Liver (tissue), 9 donors: ENCODE results near the gene CCDC196. TPM values are rescaled to one million over a fixed set of nuclear protein-coding genes. Genes with fewer than 3 reads are reported as not detected.

ENCODE experiments used
- DNase-seq: peaks from one replicate; pipeline ENCODE4 v3.0.0-alpha.2; 2017; ENCODE audit warnings: low spot score
- H3K27ac ChIP-seq, 2 donors: one replicate each; pipeline ENCODE4 v1.7.0; 2013; ENCODE audit warnings: inconsistent platforms in 2 of 2, low read length in 2 of 2, control low read depth in 1 of 2, low read depth in 1 of 2, mild to moderate bottlenecking in 1 of 2
- H3K27me3 ChIP-seq, 4 donors: one replicate each; pipeline versions ENCODE4 v1.6.1 to v1.7.0; 2013; ENCODE audit warnings: low read length in 3 of 4, inconsistent platforms in 1 of 4, mild to moderate bottlenecking in 1 of 4, moderate library complexity in 1 of 4; ENCODE audit not compliant: control insufficient read depth in 4 of 4, insufficient read depth in 4 of 4
- H3K36me3 ChIP-seq, 4 donors: one replicate each; pipeline versions ENCODE4 v1.6.1 to v1.7.0; 2013; ENCODE audit warnings: low read length in 3 of 4, mild to moderate bottlenecking in 3 of 4, low read depth in 1 of 4, moderate library complexity in 1 of 4; ENCODE audit not compliant: control insufficient read depth in 4 of 4, insufficient read depth in 3 of 4
- H3K4me1 ChIP-seq, 4 donors: one replicate each; pipeline versions ENCODE4 v1.6.1 to v1.7.0; 2013; ENCODE audit warnings: low read length in 3 of 4, mild to moderate bottlenecking in 3 of 4, moderate library complexity in 1 of 4; ENCODE audit not compliant: control insufficient read depth in 4 of 4, insufficient read depth in 4 of 4
- H3K4me3 ChIP-seq, 3 donors: one replicate each; pipeline versions ENCODE4 v1.6.1 to v1.7.0; 2013; ENCODE audit warnings: low read length in 3 of 3, control low read depth in 1 of 3, low read depth in 1 of 3, mild to moderate bottlenecking in 1 of 3
- H3K9ac ChIP-seq, 2 donors: one replicate each; pipeline ENCODE4 v1.7.0; 2013; ENCODE audit warnings: low read length in 2 of 2, mild to moderate bottlenecking in 2 of 2, moderate library complexity in 2 of 2, control low read depth in 1 of 2, low read depth in 1 of 2
- H3K9me3 ChIP-seq, 4 donors: one replicate each; pipeline versions ENCODE4 v1.6.1 to v1.7.0; 2013; ENCODE audit warnings: low read length in 3 of 4; ENCODE audit not compliant: control insufficient read depth in 4 of 4
- EGR1 ChIP-seq, 2 donors: IDR thresholded peaks; 2 replicates each; pipeline ENCODE4 v1.6.1; 2016 to 2018; ENCODE audit warnings: antibody characterized with exemption in 2 of 2, low read depth in 2 of 2
- FOXA1 ChIP-seq: IDR thresholded peaks from 2 replicates; pipeline ENCODE4 v1.6.1; 2016; ENCODE audit warnings: antibody characterized with exemption
- GABPA ChIP-seq, 2 donors: IDR thresholded peaks in 1 of 2; conservative IDR thresholded peaks in 1 of 2; 2 replicates each; pipeline ENCODE4 v1.6.1; 2016; ENCODE audit warnings: antibody characterized with exemption in 2 of 2, mild to moderate bottlenecking in 1 of 2, moderate library complexity in 1 of 2
- HNF4G ChIP-seq: IDR thresholded peaks from 2 replicates; pipeline ENCODE4 v1.6.1; 2016; ENCODE audit warnings: antibody characterized with exemption
- JUND ChIP-seq, 2 donors: IDR thresholded peaks; 2 replicates each; pipeline ENCODE4 v1.6.1; 2016; ENCODE audit warnings: antibody characterized with exemption in 2 of 2
- NR2F2 ChIP-seq: IDR thresholded peaks from 2 replicates; pipeline ENCODE4 v1.6.1; 2016; ENCODE audit warnings: antibody characterized with exemption
- RAD21 ChIP-seq, 2 donors: IDR thresholded peaks; 2 replicates each; pipeline ENCODE4 v1.6.1; 2016; ENCODE audit warnings: antibody characterized with exemption in 2 of 2, mild to moderate bottlenecking in 2 of 2
- REST ChIP-seq: IDR thresholded peaks from 2 replicates; pipeline ENCODE4 v1.6.1; 2016; ENCODE audit warnings: antibody characterized with exemption, mild to moderate bottlenecking
- RXRA ChIP-seq, 2 donors: IDR thresholded peaks; 2 replicates each; pipeline ENCODE4 v1.6.1; 2017 to 2018; ENCODE audit warnings: antibody characterized with exemption in 2 of 2, mild to moderate bottlenecking in 1 of 2
- SP1 ChIP-seq: IDR thresholded peaks from 2 replicates; pipeline ENCODE4 v1.6.1; 2018; ENCODE audit warnings: antibody characterized with exemption, mild to moderate bottlenecking
- TAF1 ChIP-seq: conservative IDR thresholded peaks from 2 replicates; pipeline ENCODE4 v1.6.1; 2016; ENCODE audit warnings: antibody characterized with exemption, mild to moderate bottlenecking
- YY1 ChIP-seq: IDR thresholded peaks from 2 replicates; pipeline ENCODE4 v1.6.1; 2016; ENCODE audit warnings: antibody characterized with exemption, mild to moderate bottlenecking
- ZBTB33 ChIP-seq: IDR thresholded peaks from 2 replicates; pipeline ENCODE4 v1.6.1; 2016; ENCODE audit warnings: antibody characterized with exemption
- WGBS: extraction: QIAGEN DNeasy Blood & Tissue Kit; methylation state at CpG from one replicate; pipeline ENCODE4 v1.1.7; 2013; 5-methylcytosine and 5-hydroxymethylcytosine counted together
- polyA plus RNA-seq, 2 donors: library from polyadenylated mRNA; stranded (reverse) in 1 of 2; unstranded in 1 of 2; fragments of 200-250 nt in 1 of 2; fragments of >200 nt in 1 of 2; fragmentation: Nextera tagmentation in 1 of 2; extraction: Ambion mirVana in 1 of 2; gene quantifications; one replicate each; pipeline versions ENCODE4 v1.2.1 to v1.2.3, GENCODE V29; 2013 to 2015
- total RNA-seq, 2 donors: library from RNA; depleted of rRNA; stranded (reverse); fragments of >200 nt; gene quantifications; one replicate each; pipeline ENCODE4 v1.2.3, GENCODE V29; 2014
- TF ChIP-seq, protein P1 (sequence below): IDR thresholded peaks from 2 replicates; pipeline ENCODE4 v1.6.1; 2016; ENCODE audit warnings: antibody characterized with exemption
- TF ChIP-seq, protein P2 (sequence below): IDR thresholded peaks from 2 replicates; pipeline ENCODE4 v1.6.1; 2016; ENCODE audit warnings: antibody characterized with exemption
- donor health status: healthy.
- donor health status: healthy.
- donor health status: healthy.
- donor health status: healthy.
- donor health status: healthy.

CCDC196 gene, protein sequence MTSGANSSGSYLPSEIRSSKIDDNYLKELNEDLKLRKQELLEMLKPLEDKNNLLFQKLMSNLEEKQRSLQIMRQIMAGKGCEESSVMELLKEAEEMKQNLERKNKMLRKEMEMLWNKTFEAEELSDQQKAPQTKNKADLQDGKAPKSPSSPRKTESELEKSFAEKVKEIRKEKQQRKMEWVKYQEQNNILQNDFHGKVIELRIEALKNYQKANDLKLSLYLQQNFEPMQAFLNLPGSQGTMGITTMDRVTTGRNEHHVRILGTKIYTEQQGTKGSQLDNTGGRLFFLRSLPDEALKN
- 1 to 10 TPM in 1 of 2 donors, not detected in 1; 5.4 TPM for total RNA-seq
- 10 to 100 TPM in 1 of 2 donors, 1 to 10 TPM in 1; 5.7 to 11.4 TPM for polyA plus RNA-seq

DNA sequence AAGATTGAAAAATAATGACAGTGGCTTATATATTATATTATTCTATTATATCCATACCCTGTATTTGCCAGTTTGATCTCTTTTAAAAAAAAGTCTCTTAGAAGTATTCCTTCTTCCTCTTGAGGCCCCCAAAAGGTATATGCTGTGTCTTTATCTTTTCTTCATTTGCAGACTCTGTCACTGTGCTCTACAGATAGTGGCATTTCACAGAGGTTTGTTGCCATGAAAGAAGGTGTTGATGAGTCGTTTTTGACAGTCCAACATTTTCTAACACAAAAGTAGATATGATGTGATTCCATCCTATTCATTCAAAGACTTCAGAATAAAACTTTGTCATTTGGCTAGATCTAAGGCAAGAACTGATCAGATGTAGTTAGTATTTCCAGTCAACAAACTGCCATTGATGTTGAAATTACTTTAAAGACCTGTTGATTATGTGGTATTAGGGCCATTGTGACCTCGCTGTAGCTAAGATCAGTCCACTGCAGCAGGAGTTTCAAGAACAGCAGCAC, at the start of gene CCDC196:
Gene CCDC196, plus strand, starts transcription at position 462 of the 512 bp plus-strand sequence. CDS start 132 bp downstream, outside the sequence.
- Histone ChIP-seq H3K4me1 (peaks cover 13 to 42% (median 36%) of the 10 kb centered on the region in 4 donors), H3K27ac (no peak within 1 kb of the TSS), H3K27me3 (no peaks in the 10 kb centered on the region), H3K9ac (no peak within 1 kb of the TSS), H3K36me3 (no peaks in the 10 kb centered on the region), H3K4me3 (no peak within 1 kb of the TSS), H3K9me3 (no peaks in the 10 kb centered on the region)
- no peak for DNase-seq
- TF ChIP-seq REST = no peak
- TF ChIP-seq SP1 = no peak
- TF ChIP-seq, protein P1, sequence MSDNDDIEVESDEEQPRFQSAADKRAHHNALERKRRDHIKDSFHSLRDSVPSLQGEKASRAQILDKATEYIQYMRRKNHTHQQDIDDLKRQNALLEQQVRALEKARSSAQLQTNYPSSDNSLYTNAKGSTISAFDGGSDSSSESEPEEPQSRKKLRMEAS = no peak
- no peak for TF ChIP-seq NR2F2
- 87% methylated on average over 2 of the region's 2 CpGs for WGBS

DNA sequence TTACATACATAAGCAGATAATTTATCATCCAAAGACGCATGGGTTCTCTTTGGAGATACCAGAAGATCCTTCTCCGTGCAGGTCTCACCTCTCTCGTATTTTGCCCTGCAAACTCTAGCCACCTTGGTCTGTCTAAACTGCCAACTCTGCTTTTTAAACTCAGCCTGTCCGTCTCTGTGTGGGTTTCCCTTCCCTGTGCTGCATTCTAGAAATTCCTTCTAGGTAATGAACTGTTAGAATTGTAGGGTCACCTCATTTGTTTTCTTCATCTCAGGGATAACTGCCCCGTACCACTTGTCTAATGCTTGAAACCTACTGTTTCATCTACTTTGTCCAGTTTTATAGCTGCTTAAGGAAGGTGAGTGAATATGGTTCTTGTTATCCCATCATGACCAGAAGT, 45.4 kb upstream of the CCDC196 start:
- H3K9me3 ChIP-seq = peaks cover 0 to 7% (median 2%) of the 10 kb centered on the region in 4 donors
- no peak for DNase-seq
- H3K4me1 ChIP-seq = no peaks in the 10 kb centered on the region
- no peak overlapping the region for H3K4me3 ChIP-seq
- H3K27ac ChIP-seq = no peak overlapping the region
- WGBS = 93% methylated on average over 5 of the region's 5 CpGs
- no peaks in the 10 kb centered on the region for H3K27me3 ChIP-seq
- H3K36me3 ChIP-seq = no peaks in the 10 kb centered on the region
- TF ChIP-seq GABPA (IDR thresholded peaks at IDR 0.05 in 1 of 2, conservative IDR thresholded peaks at IDR 0.05 in 1 of 2) (no peak), HNF4G (no peak), NR2F2 (no peak)
- H3K9ac ChIP-seq = no peak overlapping the region

GRCh38 chr14:66442953-66443571, 43.1 kb upstream of the CCDC196 start:
- Histone ChIP-seq H3K4me1 (no peaks in the 10 kb centered on the region), H3K27me3 (no peaks in the 10 kb centered on the region), H3K27ac (no peak overlapping the region), H3K9ac (no peak overlapping the region), H3K9me3 (peaks cover 0 to 7% (median under 1%) of the 10 kb centered on the region in 4 donors), H3K36me3 (no peaks in the 10 kb centered on the region), H3K4me3 (no peak overlapping the region)
- 81% methylated on average over 4 of the region's 4 CpGs for WGBS
- no peak for DNase-seq
- TF ChIP-seq EGR1 (IDR thresholded peaks at IDR 0.05; ENCODE audit: low read depth in 2 of 2) (no peak), ZBTB33 (no peak), NR2F2 (no peak), GABPA (IDR thresholded peaks at IDR 0.05 in 1 of 2, conservative IDR thresholded peaks at IDR 0.05 in 1 of 2) (no peak), FOXA1 (no peak), YY1 (no peak), RXRA (IDR thresholded peaks at IDR 0.05) (no peak), RAD21 (IDR thresholded peaks at IDR 0.05) (no peak), REST (no peak), SP1 (no peak), TAF1 (no peak), JUND (IDR thresholded peaks at IDR 0.05) (no peak)
- TF ChIP-seq, protein P1 = no peak
- TF ChIP-seq, protein P2, sequence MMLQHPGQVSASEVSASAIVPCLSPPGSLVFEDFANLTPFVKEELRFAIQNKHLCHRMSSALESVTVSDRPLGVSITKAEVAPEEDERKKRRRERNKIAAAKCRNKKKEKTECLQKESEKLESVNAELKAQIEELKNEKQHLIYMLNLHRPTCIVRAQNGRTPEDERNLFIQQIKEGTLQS = no peak
